Endodermal cell (in vitro differentiated cells): ENCODE data around the gene IMMP2L. TPM values are rescaled to one million over a fixed set of nuclear protein-coding genes. Genes with fewer than 3 reads are reported as not detected.
A peak's percentile ranks its signal among the peaks of the same experiment; 100 is the strongest.

Source experiments
- DNase-seq: peaks from one replicate; pipeline ENCODE4 v3.0.0-alpha.2; 2017
- H3K27ac ChIP-seq: 2 replicates; pipeline ENCODE4 v1.5.1; 2013; ENCODE audit warnings: mild to moderate bottlenecking, low read depth, low read length, moderate library complexity
- H3K27me3 ChIP-seq: 2 replicates; pipeline ENCODE4 v1.6.1; 2013; ENCODE audit warnings: mild to moderate bottlenecking, low read length, moderate library complexity; ENCODE audit not compliant: insufficient read depth, control insufficient read depth, poor library complexity, severe bottlenecking
- H3K36me3 ChIP-seq: 2 replicates; pipeline ENCODE4 v1.7.0; 2013; ENCODE audit warnings: mild to moderate bottlenecking, low read length, moderate library complexity; ENCODE audit not compliant: control insufficient read depth, insufficient read depth
- H3K4me1 ChIP-seq: one replicate; pipeline ENCODE4 v1.7.0; 2013; ENCODE audit warnings: low read length; ENCODE audit not compliant: control insufficient read depth, insufficient read depth
- H3K4me3 ChIP-seq: 2 replicates; pipeline ENCODE4 v1.5.1; 2013; ENCODE audit warnings: mild to moderate bottlenecking, low read length, moderate library complexity
- H3K9ac ChIP-seq: 2 replicates; pipeline ENCODE4 v1.6.1; 2013; ENCODE audit warnings: mild to moderate bottlenecking, low read length, moderate library complexity; ENCODE audit not compliant: poor library complexity, severe bottlenecking; ENCODE audit errors: extremely low read depth
- H3K9me3 ChIP-seq: 2 replicates; pipeline ENCODE4 v1.6.1; 2013; ENCODE audit warnings: mild to moderate bottlenecking, low read length, moderate library complexity; ENCODE audit not compliant: control insufficient read depth
- H3K27ac Mint-ChIP-seq: 2 replicates; pipeline ENCODE4 v1.8.0; 2020; ENCODE audit warnings: mixed read lengths
- H3K27me3 Mint-ChIP-seq: 2 replicates; pipeline ENCODE4 v1.8.0; 2021; ENCODE audit warnings: mild to moderate bottlenecking, mixed read lengths; ENCODE audit not compliant: insufficient read depth
- H3K36me3 Mint-ChIP-seq: 2 replicates; pipeline ENCODE4 v1.8.0; 2020; ENCODE audit warnings: low read depth, mixed read lengths
- H3K4me1 Mint-ChIP-seq: 2 replicates; pipeline ENCODE4 v1.8.0; 2020; ENCODE audit warnings: mixed read lengths
- H3K4me3 Mint-ChIP-seq: 2 replicates; pipeline ENCODE4 v1.8.0; 2020; ENCODE audit warnings: mild to moderate bottlenecking, moderate library complexity, mixed read lengths
- H3K9me3 Mint-ChIP-seq: 2 replicates; pipeline ENCODE4 v1.8.0; 2020; ENCODE audit warnings: mild to moderate bottlenecking, mixed read lengths
- WGBS, 2 experiments: methylation state at CpG; one replicate each; pipeline versions ENCODE4 v1.1.5 to v1.1.7; 2013; ENCODE audit warnings: missing lambda C conversion rate in 2 of 2, mixed read lengths in 1 of 2; ENCODE audit not compliant: insufficient coverage in 1 of 2, insufficient read length in 1 of 2; 5-methylcytosine and 5-hydroxymethylcytosine counted together
- total RNA-seq, 2 donors: library from RNA; stranded (reverse); fragmentation: NEBNext Ultra II Directional in 1 of 2; extraction: Animal tissue kit (Norgen Biotek cat#: 25700) in 1 of 2; gene quantifications; 2 replicates in 1 of 2; 3 replicates in 1 of 2; pipeline ENCODE4 v1.2.1, GENCODE V29; 2021
- TF ChIP-seq, protein P1 (sequence below): fragments of 200-600 bp; sonication (generic); conservative IDR thresholded peaks from 2 replicates; pipeline ENCODE4 v1.5.0; 2021; ENCODE audit warnings: antibody characterized with exemption, mild to moderate bottlenecking

Gene IMMP2L
- total RNA-seq, 2 donors from 2014 or later = 17.7 to 19.4 TPM

DNA sequence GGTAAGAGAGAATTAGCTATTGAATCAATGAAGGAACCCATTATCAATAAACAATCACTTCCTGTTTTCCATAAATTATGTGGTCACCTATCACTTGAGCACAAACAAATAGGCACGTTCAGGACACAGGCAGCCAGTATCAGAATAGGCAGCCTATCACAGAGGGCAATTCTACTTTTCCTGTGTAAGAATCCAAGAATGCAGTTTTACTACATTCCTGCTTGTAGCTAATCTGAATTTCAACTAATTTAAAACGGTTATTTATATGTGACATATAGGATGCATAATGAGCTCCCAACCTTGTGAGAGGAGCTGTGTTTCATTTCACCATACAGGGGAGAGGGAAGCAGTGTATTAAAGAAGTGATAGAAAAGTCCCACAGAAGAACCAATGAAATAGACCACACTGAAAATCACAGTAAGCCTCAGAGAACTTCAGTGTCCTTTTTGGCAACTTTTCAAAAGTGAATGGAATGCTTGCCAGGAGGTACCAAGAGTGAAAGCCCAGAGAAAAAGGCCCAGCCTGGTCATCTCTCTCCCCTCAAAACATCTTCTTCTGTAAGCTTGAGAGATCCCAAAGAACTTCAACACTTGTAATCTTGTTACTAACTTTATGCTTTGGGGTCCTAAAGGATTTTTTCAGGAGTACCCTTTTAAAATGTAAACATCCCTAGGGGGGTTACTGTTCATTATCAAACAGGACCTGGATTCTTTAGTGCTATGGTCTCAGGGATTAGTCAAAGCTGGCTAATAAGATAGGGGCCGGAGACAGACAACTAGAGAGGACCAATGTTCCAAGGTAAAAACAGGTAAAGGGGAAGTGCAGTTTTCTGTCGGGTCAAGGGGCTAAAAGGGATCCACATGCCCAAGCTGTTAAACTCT is 1.3 kb downstream of the IMMP2L start:
- WGBS, 2 experiments = 0 to 57% methylated on average over 1 to 4 of the region's 4 CpGs
- peaks cover 25% of the 10 kb centered on the region for H3K4me1 Mint-ChIP-seq
- H3K27ac ChIP-seq = no peak overlapping the region
- H3K9me3 Mint-ChIP-seq = no peaks in the 10 kb centered on the region
- DNase-seq = no peak
- H3K36me3 Mint-ChIP-seq = peaks cover 13% of the 10 kb centered on the region
- peak overlapping the region; percentile 89 for H3K27ac Mint-ChIP-seq
- peak overlapping the region; percentile 77 for H3K4me3 ChIP-seq
- H3K27me3 Mint-ChIP-seq = no peaks in the 10 kb centered on the region
- peaks cover 12% of the 10 kb centered on the region for H3K4me1 ChIP-seq
- peak overlapping the region; percentile 70 for H3K4me3 Mint-ChIP-seq
- TF ChIP-seq, protein P1, sequence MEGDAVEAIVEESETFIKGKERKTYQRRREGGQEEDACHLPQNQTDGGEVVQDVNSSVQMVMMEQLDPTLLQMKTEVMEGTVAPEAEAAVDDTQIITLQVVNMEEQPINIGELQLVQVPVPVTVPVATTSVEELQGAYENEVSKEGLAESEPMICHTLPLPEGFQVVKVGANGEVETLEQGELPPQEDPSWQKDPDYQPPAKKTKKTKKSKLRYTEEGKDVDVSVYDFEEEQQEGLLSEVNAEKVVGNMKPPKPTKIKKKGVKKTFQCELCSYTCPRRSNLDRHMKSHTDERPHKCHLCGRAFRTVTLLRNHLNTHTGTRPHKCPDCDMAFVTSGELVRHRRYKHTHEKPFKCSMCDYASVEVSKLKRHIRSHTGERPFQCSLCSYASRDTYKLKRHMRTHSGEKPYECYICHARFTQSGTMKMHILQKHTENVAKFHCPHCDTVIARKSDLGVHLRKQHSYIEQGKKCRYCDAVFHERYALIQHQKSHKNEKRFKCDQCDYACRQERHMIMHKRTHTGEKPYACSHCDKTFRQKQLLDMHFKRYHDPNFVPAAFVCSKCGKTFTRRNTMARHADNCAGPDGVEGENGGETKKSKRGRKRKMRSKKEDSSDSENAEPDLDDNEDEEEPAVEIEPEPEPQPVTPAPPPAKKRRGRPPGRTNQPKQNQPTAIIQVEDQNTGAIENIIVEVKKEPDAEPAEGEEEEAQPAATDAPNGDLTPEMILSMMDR = no peak
- peak overlapping the region; percentile 83 for H3K9ac ChIP-seq
- H3K9me3 ChIP-seq = no peaks in the 10 kb centered on the region
- peaks cover 4% of the 10 kb centered on the region for H3K36me3 ChIP-seq
- no peaks in the 10 kb centered on the region for H3K27me3 ChIP-seq

DNA sequence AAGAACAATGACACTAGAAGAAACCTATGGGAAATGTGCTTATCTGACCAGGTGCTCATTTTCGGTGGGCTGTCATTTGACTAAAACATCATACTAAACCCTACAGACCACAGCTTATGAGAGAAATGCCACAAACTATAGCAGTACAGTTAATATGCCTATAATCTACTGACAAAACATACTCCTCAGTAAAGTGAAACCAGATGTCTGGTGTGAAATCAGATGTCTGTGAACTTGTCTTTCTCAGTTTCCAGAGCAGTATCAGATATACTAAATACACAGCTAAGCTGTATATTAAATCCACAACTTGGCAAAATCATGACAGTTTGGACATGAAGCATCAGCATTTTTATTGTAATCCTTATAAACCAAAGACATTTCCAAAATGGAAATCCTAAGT is 3.3 kb downstream of the IMMP2L start:
- Mint-ChIP-seq H3K4me1 (peaks cover 25% of the 10 kb centered on the region), H3K4me3 (no peak overlapping the region), H3K27me3 (no peaks in the 10 kb centered on the region), H3K36me3 (peaks cover 23% of the 10 kb centered on the region), H3K27ac (no peak overlapping the region), H3K9me3 (no peaks in the 10 kb centered on the region)
- DNase-seq = no peak
- no peak overlapping the region for H3K4me3 ChIP-seq
- no peak overlapping the region for H3K27ac ChIP-seq
- no peaks in the 10 kb centered on the region for H3K27me3 ChIP-seq
- 75% methylated on average over 1 of the region's 1 CpG; no CpG with 5 or more reads in 1 of the 2 experiments for WGBS, 2 experiments
- H3K9me3 ChIP-seq = no peaks in the 10 kb centered on the region
- H3K4me1 ChIP-seq = peaks cover 12% of the 10 kb centered on the region
- H3K36me3 ChIP-seq = peaks cover 10% of the 10 kb centered on the region
- no peak overlapping the region for H3K9ac ChIP-seq
- TF ChIP-seq, protein P1 = no peak

DNA sequence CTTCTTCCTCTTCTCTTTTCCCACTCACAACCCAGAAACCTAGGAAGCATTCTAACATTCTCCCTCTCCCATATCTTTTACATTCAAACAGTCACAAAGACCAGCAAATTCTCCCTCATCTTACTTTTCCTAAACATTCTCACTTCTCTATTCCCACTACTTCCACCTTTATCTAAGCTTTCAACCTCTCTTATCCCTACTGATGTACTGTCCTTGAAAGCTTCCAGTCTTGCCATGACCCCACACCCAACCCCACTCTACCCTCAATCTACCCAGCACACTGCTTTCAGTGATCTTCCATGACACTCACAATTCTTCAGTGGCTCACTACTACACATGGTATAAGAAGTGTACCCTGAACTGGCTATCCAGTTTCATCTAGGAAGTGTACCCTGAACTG is 5.3 kb downstream of the IMMP2L start:
- DNase-seq = no peak
- TF ChIP-seq, protein P1 = no peak
- no peak overlapping the region for H3K9ac ChIP-seq
- Mint-ChIP-seq H3K4me1 (peaks cover 25% of the 10 kb centered on the region), H3K4me3 (no peak overlapping the region), H3K27me3 (no peaks in the 10 kb centered on the region), H3K27ac (no peak overlapping the region), H3K9me3 (no peaks in the 10 kb centered on the region), H3K36me3 (peaks cover 23% of the 10 kb centered on the region)
- no peaks in the 10 kb centered on the region for H3K27me3 ChIP-seq
- H3K36me3 ChIP-seq = peaks cover 17% of the 10 kb centered on the region
- no peaks in the 10 kb centered on the region for H3K9me3 ChIP-seq
- no peak overlapping the region for H3K27ac ChIP-seq
- peaks cover 12% of the 10 kb centered on the region for H3K4me1 ChIP-seq
- no peak overlapping the region for H3K4me3 ChIP-seq
